Sciatic nerve (tissue), 2 donors: ENCODE measurements around the gene INTS7. TPM values are rescaled to one million over a fixed set of nuclear protein-coding genes. Genes with fewer than 3 reads are reported as not detected.
"Not testable (repeated sequence)": the region's sequence is repeated elsewhere in the genome, so short reads cannot be mapped to it uniquely, and the experiment has no call there.

Source experiments
- ATAC-seq: fragments of 200-7000 bp; cut with Tn5 transposase; one replicate; pipeline ENCODE4 v1.9.1; 2020; ENCODE audit warnings: mild to moderate bottlenecking, moderate library complexity
- DNase-seq: peaks from one replicate; pipeline ENCODE4 v3.0.0-alpha.2; 2020; ENCODE audit warnings: low spot score
- intact Hi-C: fragments of 100-400 bp; cut with DNase I; formaldehyde crosslinking; loops from one replicate; pipeline ENCODE4 v1.14.2; 2022
- total RNA-seq: library from RNA; stranded (reverse); fragmentation: NEBNext Ultra II Directional; extraction: Animal tissue kit (Norgen Biotek cat#: 25700); gene quantifications from one replicate; pipeline ENCODE4 v1.2.1, GENCODE V29; 2021
- donor health status: DM: no; HTN: no; CAD: no.
- donor health status: DM: no; HTN: no; CAD: no.

Gene INTS7
- total RNA-seq, 1 donor from 2014 or later = 10.4 TPM

GRCh38 chr1:211918843-211919414 is 116.4 kb downstream of the INTS7 start:
- no peak for DNase-seq
- no peak for ATAC-seq
- intact Hi-C loops = no loop called here

- DNase-seq, ATAC-seq, intact Hi-C loops: not testable (repeated sequence)
Observed at GRCh38 chr1:211916458-211916857, 118.9 kb downstream of the INTS7 start.

- no peak for DNase-seq
- intact Hi-C loops = no loop called here
- no peak for ATAC-seq
Observed at GRCh38 chr1:211915924-211916323, 119.4 kb downstream of the INTS7 start.

DNA sequence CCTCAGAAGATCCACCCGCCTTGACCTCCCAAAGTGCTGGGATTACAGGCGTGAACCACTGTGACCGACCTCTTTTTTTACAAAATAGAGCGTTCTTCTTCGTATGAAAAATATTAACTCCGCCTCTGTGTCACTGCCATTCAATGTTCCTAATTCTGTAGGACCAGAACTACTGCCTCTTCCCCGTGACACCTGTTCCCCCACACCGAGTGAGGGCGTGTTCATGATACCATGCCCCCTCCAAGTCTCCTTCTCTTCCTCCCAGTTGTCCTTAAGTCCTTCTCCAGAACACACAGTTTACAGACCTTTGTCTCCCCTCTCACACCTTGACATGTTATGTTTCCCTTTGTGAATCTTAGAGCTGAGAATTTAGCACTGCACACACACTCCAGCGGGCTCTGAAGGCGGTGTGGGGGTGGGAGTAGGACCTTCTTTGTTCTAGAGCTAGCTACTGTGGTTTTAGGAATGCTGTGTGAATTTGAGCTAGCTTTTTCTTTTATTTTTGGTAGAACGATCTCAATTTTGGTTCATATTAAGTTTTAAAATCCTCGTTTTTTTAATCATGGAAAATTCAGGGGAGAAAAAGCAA is 122.4 kb downstream of the INTS7 start:
- no peak for ATAC-seq
- intact Hi-C loops = no loop called here
- DNase-seq = no peak

GRCh38 chr1:211912038-211912437 is 123.3 kb downstream of the INTS7 start:
- ATAC-seq (no peak), DNase-seq (no peak)
- intact Hi-C loops = no loop called here

DNA sequence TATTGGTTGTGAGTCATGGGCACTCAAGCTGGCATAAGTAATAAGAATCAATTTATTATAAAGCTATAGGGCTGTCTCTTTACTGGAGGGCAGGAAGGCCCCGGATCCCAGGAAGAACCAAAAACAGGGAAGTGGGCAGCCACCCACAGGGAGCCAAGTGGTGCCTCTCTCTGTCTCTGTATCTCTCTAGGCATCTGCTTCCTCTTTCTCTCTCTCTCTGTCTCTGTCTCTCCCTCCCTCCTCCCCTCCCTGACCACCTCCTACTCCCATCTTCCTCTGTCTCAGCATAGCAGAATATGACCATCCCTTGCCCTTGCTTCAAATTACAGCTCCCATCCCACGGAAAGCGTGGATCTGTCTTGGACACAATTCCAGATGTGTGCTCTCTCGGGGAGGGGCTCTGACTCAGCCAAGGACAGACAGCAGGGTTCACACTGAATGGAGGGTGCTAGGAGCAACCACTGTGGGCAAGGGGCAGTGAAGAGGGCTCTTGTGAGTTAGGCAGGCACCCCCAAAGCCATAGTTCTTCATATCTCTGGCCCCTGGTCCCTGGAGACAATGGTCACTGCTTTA is 124.4 kb downstream of the INTS7 start:
- no peak for ATAC-seq
- DNase-seq = no peak
- intact Hi-C loops = no loop called here

GRCh38 chr1:211910113-211910884 is 125.1 kb downstream of the INTS7 start:
- no peak for ATAC-seq
- intact Hi-C loops = no loop called here

DNA sequence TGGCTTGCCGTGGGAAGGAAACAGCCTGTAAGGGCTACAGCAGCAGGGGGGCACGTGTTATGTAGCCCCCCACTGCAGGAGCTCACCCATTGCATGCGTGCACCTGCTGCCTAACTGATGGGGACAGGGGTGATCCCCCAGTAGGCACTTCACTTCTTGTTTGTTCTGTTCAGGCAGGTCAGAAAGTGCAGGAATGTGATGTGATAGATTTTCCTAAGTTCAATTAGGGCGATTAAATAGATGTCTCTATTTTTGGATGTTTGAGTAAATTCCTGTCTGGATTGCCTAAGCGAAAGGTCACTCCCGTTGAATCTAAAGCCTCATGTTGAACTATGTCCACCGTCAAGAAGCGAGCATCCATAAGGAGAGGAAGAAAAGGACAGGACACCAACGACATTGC is 126.0 kb downstream of the INTS7 start:
- DNase-seq (no peak), ATAC-seq (no peak)
- intact Hi-C loops = no loop called here

More at GRCh38 chr1:211910113-211910884, 125.1 kb downstream of the INTS7 start:
- DNase-seq = no peak

GRCh38 chr1:211908951-211909350 is 126.4 kb downstream of the INTS7 start:
- intact Hi-C loops = no loop called here
- no peak for ATAC-seq
- no peak for DNase-seq

DNA sequence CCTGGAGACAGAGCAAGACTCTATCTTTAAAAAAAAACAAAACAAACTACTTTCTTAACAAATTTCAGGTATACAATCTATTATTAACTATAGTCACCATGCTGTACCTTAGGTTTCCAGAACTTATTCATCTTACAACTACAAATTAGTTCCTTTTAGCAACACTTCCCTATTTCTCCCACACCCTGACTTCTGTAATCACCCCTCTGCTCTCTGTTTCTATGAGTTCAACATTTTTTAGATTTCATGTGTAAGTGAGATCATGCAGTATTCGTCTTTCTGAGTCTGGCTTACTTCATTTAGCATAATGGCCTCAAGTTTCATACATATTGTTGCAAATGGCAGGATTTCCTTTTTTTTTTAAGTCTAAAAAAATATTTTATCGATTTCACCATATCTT is 126.9 kb downstream of the INTS7 start:
- ATAC-seq (no peak), DNase-seq (no peak)
- intact Hi-C loops = no loop called here

DNA sequence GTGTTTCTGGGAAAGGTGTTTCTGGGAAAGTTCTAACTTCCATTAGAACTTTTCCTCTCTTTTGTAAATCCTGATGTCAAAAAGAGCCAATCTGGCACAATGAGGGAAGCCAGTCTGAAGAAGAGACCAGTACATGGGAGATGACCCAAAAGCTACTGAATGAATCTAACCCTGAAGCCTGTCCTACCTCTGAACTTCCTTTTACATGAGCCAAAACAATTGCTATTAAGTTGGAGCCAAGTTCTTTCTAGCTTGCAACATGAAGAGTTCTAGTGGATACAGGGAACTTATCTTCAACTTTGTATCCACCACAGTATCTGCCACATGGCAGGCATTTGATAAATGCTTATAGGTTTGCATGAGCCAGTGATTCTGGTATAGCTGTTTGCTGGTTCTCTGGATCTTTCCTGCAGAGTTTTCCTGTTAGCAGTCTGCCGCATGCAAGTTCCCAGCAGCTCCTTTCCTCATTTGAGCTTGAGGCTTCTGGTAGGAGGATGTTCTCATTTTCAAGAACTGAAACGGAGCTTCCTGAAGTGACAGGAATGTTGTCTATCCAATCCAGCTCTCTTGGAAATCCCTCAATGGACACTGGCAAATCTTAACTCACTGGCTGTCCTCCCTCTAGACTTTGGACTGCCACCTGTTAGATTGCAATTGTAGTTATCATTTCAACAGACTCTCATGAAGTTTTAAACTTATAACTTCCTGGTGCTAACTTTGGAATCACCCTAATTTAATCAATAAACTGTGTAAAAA is 131.7 kb downstream of the INTS7 start:
- ATAC-seq = no peak
- DNase-seq = no peak
- intact Hi-C loops = no loop called here

DNA sequence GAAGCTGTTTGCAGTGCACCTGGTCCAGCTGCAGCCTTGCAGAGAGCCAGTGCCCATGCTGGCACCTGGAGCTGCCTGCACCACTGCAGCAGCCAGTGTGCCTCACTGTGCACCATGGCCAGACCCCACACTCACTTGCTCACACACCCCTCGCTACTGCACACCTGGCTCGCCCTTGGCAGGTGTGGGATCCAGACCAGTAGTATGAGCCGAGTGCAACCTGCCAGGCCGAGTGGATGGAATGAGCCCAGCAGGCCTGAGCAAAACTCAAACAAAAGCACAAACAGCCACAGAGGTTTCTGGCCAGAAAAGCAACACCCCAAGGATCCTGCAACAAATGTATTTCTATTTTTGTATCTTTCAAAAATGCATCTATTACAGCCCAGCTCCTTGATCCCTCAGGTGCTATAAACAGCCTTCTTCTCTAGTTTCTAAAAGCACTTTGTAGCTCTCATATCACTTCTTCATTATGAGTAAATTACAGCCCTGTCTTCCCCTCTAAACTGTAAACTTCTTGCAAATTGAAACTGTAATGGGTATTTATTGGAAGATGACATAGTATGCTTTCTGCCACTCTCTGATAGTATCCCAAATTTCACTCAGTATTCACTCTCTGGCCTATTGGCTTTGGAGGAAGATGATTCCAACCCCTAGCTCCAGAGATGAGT is 132.6 kb downstream of the INTS7 start:
- DNase-seq = no peak
- ATAC-seq = no peak
- intact Hi-C loops = no loop called here

DNA sequence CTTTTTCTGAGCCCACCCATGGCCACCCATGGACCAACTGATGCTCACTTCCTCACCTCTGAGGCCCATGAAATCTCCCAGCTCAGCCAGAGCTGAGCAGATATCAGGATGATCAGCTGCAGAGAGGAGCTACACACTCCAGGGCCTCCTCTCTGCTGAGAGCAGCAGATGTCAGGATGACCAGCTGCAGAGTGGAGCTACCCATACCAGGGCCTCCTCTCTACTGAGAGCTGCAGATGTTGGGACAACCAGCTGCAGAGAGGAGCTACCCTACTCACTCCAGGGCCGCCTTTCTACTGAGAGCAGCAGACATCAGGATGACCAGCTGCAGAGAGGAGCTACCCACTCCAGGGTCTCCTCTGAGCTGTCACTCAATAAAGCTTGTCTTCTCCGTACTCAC is 133.4 kb downstream of the INTS7 start:
- no peak for ATAC-seq
- intact Hi-C loops = no loop called here
- no peak for DNase-seq

DNA sequence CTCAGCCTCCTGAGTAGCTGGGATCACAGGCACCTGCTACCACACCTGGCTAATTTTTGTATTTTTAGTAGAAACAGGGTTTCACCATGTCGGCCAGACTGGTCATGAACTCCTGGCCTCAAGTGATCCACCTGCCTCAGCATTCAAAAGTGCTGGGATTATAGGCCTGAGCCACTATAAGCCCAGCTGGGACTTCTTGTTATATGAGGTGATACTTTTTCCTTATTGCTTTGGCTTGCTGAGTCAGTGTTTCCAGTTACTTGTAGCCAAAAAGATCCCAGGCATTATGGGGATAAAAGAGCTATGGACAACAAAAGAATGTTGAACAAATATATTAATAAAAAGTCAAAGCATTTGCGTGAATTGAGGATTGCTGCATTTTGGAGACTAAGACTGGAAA is 134.9 kb downstream of the INTS7 start:
- no peak for ATAC-seq
- no peak for DNase-seq
- intact Hi-C loops = no loop called here

- intact Hi-C loops = no loop called here
- DNase-seq = no peak
- ATAC-seq = no peak
Observed at GRCh38 chr1:211896958-211897357, 138.4 kb downstream of the INTS7 start.

DNA sequence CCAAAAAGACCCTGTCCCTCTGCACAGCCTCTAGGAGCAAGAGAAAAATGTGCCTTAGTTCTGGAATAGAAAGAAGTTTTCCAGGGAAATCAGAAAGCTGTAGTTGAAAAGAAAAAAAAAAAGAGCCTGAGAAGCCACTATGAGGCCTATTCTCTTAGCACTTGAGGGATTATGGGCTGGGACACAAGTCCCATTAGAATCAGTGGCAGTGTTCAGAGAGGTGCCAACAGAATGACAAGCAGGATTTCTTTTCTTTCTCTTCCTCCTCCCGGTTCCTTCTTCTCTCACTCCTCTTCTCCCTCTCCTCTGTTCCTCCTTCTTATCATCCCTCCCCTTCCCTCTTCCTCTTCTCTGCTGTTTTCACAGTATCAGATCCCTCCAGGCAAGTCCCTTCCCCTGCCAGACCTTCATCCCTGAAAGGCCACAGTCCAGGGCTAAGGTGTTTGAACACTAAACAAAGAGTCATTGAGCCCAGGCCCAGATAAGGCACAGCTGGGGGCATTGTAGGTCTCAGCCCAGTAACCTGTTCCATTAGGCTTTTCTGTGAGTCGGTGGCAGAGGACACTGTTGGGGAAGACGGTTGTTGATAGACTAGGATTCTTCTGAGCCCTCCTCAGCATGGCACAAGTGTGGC is 140.1 kb downstream of the INTS7 start:
- no peak for DNase-seq
- ATAC-seq = no peak
- intact Hi-C loops = no loop called here

DNA sequence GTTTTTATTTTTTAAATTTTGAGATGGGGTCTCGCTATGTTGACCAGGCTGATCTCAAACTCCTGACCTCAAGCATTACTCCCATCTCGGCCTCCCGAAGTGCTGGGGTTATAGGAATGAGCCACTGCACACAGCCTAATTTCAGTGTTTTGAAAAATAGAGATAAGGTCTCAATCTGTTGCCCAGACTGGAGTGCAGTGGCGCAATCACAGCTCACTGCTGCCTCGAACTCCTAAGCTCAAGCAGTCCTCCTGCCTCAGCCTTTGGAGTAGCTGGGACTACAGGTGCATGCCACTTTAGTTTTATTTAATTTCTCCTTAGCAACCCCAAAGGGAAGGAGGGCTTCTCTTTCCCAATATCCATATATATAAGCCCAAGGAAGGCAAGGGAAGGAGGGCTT is 141.0 kb downstream of the INTS7 start:
- no peak for ATAC-seq
- DNase-seq = no peak
- intact Hi-C loops = no loop called here

DNA sequence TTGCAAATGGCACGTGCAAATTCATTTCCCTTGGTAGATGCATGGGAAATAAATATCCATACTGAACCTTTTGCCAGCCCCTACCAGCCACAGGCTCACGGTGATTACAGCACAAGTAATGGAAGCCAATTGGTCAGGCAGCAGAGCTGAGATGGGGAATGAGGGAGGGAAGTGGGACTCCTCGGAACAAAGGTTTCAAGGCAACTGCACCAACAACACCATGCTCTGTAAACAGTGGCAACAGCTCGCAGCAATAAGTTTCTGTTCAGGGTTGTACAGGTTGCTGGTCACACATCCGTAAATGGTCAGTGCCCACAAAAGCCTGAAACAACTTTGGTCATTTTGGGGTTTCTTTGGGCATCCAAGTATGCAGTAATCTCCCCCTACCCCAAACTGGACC is 142.1 kb downstream of the INTS7 start:
- intact Hi-C loops = no loop called here
- no peak for DNase-seq
- ATAC-seq = no peak

GRCh38 chr1:211892577-211892976 is 142.8 kb downstream of the INTS7 start:
- intact Hi-C loops = no loop called here
- no peak for DNase-seq
- ATAC-seq = no peak
